ENCODE measurements around the gene CXCR2. TPM values are rescaled to one million over a fixed set of nuclear protein-coding genes. Genes with fewer than 3 reads are reported as not detected.
"Not testable (repeated sequence)": the region's sequence is repeated elsewhere in the genome, so short reads cannot be mapped to it uniquely, and the experiment has no call there.

CXCR2 gene
- total RNA-seq: not detected

DNA sequence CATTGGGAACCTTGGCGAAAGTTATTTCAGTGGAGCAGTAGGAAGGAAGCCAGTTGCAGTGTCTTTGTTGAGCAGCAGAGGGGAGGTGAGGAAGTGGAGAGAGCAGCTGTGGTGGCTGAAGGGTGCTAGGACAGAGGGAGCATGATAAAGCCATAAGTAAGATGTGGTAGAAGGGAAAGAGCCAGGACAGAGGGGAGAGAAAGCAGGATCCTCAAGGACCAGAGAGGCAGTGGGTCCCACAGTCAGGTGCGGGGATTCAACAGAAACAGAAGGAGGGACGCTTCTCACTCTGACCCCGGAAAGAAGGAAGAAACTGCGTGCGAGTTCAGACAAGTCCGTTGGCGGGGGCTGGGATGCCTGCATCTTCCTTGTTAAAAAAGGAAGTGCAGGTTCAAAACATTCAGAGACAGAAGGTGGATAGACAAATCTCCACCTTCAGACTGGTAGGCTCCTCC, at the start of gene CXCR2:
TSS of gene CXCR2 (plus strand) at position 403 of the 455 bp plus-strand sequence. CDS start 8,774 bp downstream, outside the sequence.
- DNase-seq: no peak
- Mint-ChIP-seq H3K4me3 (peak within 1 kb of the TSS; percentile 27), H3K36me3 (ENCODE audit: insufficient read depth) (no peaks in the 10 kb centered on the region), H3K9me3 (peaks cover 17% of the 10 kb centered on the region), H3K4me1 (ENCODE audit: low read depth) (peaks cover 5% of the 10 kb centered on the region), H3K27me3 (ENCODE audit: low read depth) (peaks cover 16% of the 10 kb centered on the region)
- no peak for ATAC-seq

DNA sequence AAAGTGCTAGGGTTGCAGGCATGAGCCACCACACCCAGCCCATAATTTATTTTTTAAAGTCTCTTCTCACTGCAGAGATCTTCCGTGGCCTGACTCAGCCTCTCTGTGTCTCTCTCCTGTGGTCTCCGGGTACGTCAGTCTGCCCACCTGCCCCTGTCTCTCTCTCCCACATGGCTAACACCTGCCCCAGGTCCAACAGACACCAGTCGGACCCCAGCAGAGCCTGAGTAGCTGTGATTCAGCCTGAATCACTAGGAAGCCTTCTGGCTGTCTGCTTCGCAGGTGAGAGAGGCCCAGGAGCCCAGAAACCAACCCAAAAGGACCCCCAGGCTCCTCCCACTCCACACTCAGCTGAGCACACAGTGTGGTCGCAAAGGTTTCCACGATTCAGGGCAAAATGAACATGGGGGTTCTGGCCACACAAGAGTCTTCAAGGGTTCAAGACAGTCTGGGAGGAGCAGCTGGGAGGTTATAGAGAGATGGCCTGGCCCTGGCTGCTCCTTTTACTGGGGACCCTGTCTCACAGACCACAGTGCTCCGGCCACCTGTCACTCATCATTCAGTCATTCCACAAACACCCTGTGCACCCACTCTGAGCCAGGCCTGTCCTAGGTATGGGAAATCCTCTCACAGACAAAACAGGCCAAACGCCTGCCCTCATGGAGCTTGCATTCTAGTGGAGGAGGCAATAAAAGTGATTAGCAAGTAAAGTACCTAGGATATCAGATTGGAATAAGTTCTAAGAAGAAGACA, 48.2 kb upstream of the CXCR2 start:
- Mint-ChIP-seq H3K4me3 (no peak overlapping the region), H3K9me3 (no peaks in the 10 kb centered on the region), H3K4me1 (ENCODE audit: low read depth) (no peaks in the 10 kb centered on the region), H3K27me3 (ENCODE audit: low read depth) (peaks cover 8% of the 10 kb centered on the region), H3K36me3 (ENCODE audit: insufficient read depth) (no peaks in the 10 kb centered on the region)
- DNase-seq: no peak
- no peak for ATAC-seq

DNA sequence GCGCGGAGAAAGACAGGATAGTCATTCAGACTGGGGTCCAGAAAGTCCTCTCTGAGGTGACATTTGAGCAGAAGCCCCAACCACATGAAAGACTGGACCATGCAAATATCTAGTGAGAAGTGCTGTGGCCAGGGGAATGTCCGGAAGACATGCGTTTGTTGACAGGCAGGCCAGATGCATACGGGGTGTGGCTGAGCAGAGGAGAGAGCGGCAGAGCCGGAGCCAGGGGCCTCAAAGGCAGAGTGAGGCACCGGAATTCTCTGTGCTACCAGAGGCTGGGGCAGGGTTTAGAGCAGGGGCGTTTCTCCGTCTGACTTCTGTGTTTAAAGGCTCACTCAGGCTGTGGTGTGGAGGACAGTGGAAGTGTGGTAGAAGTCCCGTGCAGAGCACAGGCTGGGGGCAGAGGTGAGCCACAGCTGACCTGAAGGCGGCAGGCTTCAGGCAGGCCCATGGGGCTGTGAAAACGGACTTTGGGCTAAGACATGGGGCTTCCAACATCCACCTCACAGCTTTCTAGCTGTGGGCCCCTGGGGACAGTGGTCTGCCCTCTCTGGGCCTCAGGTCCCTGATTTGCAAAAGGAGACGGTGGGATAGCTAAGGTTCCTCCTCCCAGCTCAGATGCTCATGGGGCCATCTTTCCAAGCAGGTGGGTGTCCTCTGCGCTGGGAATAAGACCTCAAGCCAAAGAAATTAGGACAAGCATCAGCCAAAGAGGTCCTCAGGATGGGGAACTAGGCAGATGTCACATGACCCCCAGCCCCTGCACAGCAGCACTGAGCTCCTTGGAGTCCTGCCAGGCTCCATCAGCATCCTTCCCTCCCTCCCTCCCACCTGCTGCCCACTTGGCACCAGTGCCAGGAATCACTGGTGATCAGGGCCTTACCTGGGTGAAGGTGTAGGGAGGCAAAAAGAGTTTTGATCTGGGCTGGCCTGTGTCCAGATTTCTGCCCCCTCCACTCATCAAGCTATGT, 45.6 kb upstream of the CXCR2 start:
- Mint-ChIP-seq H3K9me3 (no peaks in the 10 kb centered on the region), H3K4me1 (ENCODE audit: low read depth) (no peaks in the 10 kb centered on the region), H3K4me3 (no peak overlapping the region), H3K36me3 (ENCODE audit: insufficient read depth) (no peaks in the 10 kb centered on the region), H3K27me3 (ENCODE audit: low read depth) (peaks cover 4% of the 10 kb centered on the region)
- ATAC-seq: no peak
- no peak for DNase-seq

DNA sequence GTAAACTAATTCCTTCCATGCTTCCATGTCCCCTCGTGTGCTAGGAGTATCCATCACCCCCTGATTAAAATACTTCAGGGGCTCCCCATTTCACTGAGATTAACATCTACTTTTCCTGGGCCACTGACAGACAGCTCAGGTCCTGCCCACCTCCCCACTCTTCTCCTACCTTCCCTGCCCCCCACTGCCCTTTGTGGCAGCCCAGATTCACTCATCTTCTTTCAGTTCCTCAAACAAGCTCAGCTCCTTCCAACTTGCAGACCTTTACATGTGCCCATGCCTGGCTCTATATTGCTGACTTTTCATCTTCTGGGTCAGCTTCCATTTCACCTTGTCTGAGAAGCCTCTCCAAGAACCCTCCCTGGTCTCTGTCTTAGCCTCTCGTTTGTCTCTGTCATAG, 44.8 kb upstream of the CXCR2 start:
- H3K36me3 Mint-ChIP-seq (ENCODE audit: insufficient read depth): no peaks in the 10 kb centered on the region
- no peak overlapping the region for H3K4me3 Mint-ChIP-seq
- peaks cover 5% of the 10 kb centered on the region for H3K27me3 Mint-ChIP-seq (ENCODE audit: low read depth)
- DNase-seq: no peak
- no peak for ATAC-seq
- H3K4me1 Mint-ChIP-seq (ENCODE audit: low read depth): no peaks in the 10 kb centered on the region
- peaks cover 5% of the 10 kb centered on the region for H3K9me3 Mint-ChIP-seq

DNA sequence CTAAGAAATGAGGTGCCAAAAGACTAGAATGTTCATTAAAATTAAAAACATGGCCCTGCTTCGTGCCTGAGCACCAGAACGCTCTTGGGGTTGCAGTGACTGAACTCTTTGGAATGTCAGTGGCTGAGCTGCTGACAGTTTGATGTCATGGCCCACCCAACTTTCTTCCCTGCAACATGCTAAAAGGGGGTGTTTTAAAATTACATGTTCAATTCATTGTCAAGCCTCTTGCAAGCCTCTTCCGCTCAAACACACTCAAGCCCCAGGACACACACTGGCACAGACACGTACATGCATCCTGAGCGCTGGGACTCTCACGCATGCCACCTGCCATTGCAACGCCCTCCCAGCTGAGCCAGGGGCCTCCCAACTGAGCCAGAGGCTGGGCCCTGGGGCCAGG, 44.1 kb upstream of the CXCR2 start:
- H3K27me3 Mint-ChIP-seq (ENCODE audit: low read depth): peaks cover 5% of the 10 kb centered on the region
- no peak overlapping the region for H3K4me3 Mint-ChIP-seq
- DNase-seq (no peak), ATAC-seq (no peak)
- H3K9me3 Mint-ChIP-seq: peaks cover 12% of the 10 kb centered on the region
- no peaks in the 10 kb centered on the region for H3K4me1 Mint-ChIP-seq (ENCODE audit: low read depth)
- H3K36me3 Mint-ChIP-seq (ENCODE audit: insufficient read depth): no peaks in the 10 kb centered on the region

DNA sequence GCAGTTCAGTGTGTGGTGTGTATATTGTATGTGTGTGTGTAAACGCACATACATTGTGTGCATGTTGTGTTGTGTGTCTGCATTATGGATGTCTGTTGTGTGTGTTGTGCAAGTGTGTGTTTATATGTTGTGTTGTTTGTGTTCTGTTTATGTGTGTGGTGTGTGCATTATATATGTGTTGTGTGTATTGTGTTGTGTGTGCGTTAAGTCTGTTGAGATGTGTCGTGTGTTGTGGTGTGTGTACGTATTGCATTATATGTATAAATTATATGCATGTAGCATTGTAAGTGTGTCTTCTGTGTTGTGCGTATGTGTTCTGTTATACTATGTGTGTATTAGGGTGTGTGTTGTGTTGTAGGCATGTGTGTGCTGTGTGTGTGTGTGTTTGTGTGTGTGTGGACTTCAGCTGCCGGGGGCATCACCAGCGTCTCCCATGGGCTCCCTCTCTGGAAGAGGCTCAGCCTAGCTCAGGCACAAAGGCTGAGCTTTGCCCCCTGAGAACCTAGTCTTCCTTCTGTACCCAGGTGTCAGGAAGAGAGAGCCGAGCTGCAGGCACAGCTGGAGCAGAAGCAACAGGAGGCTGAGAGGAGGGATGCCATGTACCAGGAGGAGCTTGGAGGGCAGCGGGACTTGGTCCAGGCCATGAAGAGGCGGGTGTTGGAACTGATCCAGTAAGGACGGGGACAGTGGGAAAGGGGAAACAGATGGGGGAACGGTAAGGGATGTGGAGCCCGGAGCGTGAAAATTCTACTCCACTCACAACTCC, 43.1 kb upstream of the CXCR2 start:
- Mint-ChIP-seq H3K4me3 (no peak overlapping the region), H3K27me3 (ENCODE audit: low read depth) (peaks cover 5% of the 10 kb centered on the region), H3K4me1 (ENCODE audit: low read depth) (no peaks in the 10 kb centered on the region), H3K36me3 (ENCODE audit: insufficient read depth) (no peaks in the 10 kb centered on the region), H3K9me3 (peaks cover 12% of the 10 kb centered on the region)
- ATAC-seq (no peak), DNase-seq (no peak)

DNA sequence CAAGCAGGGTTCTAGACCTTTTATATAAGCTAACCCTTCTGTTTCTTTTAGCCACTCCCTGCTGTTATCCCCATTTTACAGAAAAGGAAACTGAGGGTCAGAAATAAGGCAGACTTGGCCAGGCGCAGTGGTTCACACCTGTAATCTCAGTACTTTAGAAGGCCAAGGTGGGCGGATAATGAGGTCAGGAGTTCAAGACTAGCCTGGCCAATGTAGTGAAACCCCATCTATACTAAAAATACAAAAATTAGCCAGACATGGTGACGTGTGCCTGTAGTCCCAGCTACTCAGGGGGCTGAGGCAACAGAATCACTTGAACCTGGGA, 42.5 kb upstream of the CXCR2 start:
- ATAC-seq (no peak), DNase-seq (no peak)
- peaks cover 5% of the 10 kb centered on the region for H3K27me3 Mint-ChIP-seq (ENCODE audit: low read depth)
- no peaks in the 10 kb centered on the region for H3K36me3 Mint-ChIP-seq (ENCODE audit: insufficient read depth)
- H3K4me3 Mint-ChIP-seq: no peak overlapping the region
- peaks cover 12% of the 10 kb centered on the region for H3K9me3 Mint-ChIP-seq
- no peaks in the 10 kb centered on the region for H3K4me1 Mint-ChIP-seq (ENCODE audit: low read depth)

DNA sequence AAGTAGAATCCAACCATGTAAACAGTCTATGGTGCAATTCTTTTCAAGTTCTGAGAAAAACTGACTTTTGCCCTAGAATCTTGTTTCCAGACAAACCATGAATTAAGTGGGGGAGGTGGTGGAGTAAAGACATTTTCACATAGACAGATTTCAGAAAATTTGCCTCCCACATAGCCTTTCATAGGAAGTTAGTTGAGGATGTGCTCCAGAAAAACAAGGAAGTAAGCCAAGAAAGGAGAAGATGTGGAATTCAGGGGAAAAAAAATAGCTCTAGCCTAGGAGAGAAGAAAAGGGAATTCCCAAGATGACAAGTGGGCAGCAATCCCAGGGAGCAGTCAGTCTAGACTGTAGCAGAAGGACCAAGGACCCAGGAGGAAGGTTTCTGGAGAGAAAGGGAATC, 39.4 kb upstream of the CXCR2 start:
- ATAC-seq (no peak), DNase-seq (no peak)
- Mint-ChIP-seq H3K4me3 (no peak overlapping the region), H3K4me1 (ENCODE audit: low read depth) (no peaks in the 10 kb centered on the region), H3K27me3 (ENCODE audit: low read depth) (peaks cover 3% of the 10 kb centered on the region), H3K9me3 (peaks cover 12% of the 10 kb centered on the region), H3K36me3 (ENCODE audit: insufficient read depth) (no peaks in the 10 kb centered on the region)

DNA sequence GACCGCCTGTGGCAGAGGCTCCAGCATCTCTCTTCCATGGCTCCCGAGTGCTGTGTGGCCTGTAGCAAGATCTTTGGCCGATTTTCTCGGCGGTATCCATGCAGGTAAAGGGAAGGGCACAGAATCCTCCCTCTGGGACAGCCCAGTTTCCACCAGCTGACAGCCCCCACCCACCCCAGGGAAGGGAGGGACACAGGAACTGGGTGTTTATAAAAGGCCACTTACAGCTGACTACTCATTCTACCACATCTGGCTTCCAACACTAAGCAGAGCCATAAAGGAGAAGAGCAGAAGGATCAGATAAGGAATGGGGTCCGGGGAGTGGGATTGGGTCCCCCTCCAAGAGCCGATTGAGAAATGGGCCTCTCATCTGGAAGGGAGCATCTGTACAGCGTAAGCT, 36.6 kb upstream of the CXCR2 start:
- H3K9me3 Mint-ChIP-seq: peaks cover 12% of the 10 kb centered on the region
- H3K27me3 Mint-ChIP-seq (ENCODE audit: low read depth): peaks cover 3% of the 10 kb centered on the region
- H3K36me3 Mint-ChIP-seq (ENCODE audit: insufficient read depth): no peaks in the 10 kb centered on the region
- H3K4me3 Mint-ChIP-seq: no peak overlapping the region
- ATAC-seq (no peak), DNase-seq (no peak)
- H3K4me1 Mint-ChIP-seq (ENCODE audit: low read depth): no peaks in the 10 kb centered on the region

DNA sequence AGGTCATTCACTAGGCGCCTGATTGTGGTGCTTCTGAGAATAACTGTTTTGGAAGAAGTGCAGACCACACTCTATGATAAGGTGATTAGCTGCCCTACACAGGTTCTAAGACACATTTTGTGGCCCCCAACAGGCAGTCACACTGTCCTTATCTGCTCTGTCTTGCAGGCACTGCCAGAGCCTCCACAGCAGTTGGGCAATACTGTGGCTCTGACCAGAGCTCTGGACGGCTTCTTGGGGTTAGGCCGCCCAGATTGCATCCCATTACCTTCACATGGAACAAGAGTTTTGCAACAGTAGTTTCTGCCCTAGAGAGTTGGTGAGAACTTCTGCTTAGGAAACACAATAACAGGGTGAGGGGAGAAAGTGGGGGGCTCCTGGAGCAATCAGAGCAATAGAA, 34.1 kb upstream of the CXCR2 start:
- Mint-ChIP-seq H3K27me3 (ENCODE audit: low read depth) (no peaks in the 10 kb centered on the region), H3K9me3 (no peaks in the 10 kb centered on the region), H3K4me3 (no peak overlapping the region), H3K36me3 (ENCODE audit: insufficient read depth) (no peaks in the 10 kb centered on the region), H3K4me1 (ENCODE audit: low read depth) (no peaks in the 10 kb centered on the region)
- DNase-seq (no peak), ATAC-seq (no peak)

DNA sequence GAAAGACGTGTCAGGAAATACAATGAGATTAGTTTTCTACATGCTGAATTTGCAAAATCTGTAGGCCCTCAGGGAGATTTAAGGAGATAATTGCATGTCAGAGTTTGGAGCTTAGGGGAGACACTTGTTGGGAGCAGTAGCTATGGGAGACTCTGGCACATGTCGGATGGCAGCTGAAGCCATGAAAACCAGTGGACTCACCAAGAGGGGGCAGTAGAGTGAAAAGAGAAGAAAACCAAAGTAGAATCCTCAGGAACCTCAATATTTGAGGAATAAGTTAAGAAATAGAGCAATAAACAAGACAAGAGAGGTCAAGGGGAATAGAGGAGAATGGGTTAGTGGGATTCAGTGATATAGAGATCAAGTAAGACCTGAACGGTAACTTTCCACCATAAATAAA, 31.9 kb upstream of the CXCR2 start:
- ATAC-seq: no peak
- Mint-ChIP-seq H3K4me3 (no peak overlapping the region), H3K9me3 (no peaks in the 10 kb centered on the region), H3K27me3 (ENCODE audit: low read depth) (no peaks in the 10 kb centered on the region), H3K4me1 (ENCODE audit: low read depth) (no peaks in the 10 kb centered on the region), H3K36me3 (ENCODE audit: insufficient read depth) (no peaks in the 10 kb centered on the region)
- DNase-seq: no peak

DNA sequence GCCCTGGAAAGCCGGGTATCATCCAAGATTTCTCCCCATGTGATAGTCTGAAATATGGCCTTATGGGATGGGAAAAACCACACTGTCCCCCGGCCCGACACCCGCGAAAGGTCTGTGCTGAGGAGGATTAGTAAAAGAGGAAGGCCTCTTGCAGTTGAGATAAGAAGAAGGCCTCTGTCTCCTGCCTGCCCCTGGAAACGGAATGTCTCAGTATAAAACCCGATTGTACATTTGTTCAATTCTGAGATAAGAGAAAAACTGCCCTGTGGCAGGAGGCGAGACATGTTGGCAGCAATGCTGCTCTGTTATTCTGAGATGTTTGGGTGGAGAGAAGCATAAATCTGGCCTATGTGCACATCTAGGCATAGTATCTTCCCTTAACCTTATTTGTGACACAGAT, 30.0 kb upstream of the CXCR2 start:
- no peaks in the 10 kb centered on the region for H3K9me3 Mint-ChIP-seq
- no peak for ATAC-seq
- DNase-seq: no peak
- H3K4me3 Mint-ChIP-seq: no peak overlapping the region
- H3K36me3 Mint-ChIP-seq (ENCODE audit: insufficient read depth): no peaks in the 10 kb centered on the region
- no peaks in the 10 kb centered on the region for H3K4me1 Mint-ChIP-seq (ENCODE audit: low read depth)
- peaks cover 4% of the 10 kb centered on the region for H3K27me3 Mint-ChIP-seq (ENCODE audit: low read depth)

DNA sequence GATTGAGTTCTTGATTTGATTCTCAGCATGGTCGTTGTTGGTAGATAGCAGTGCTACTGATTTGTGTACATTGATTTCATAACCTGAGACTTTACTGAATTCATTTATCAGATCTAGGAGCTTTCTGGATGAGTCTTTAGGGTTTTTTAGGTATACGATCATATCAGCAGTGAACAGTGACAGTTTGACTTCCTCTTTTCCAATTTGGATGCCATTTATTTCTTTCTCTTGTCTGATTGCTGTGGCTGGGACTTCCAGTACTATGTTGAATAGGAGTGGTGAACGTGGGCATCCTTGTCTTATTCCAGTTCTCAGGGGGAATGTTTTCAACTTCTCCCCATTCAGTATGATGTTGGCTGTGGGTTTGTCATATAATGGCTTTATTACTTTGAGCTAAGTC, 27.9 kb upstream of the CXCR2 start:
- DNase-seq (no peak), ATAC-seq (no peak)
- Mint-ChIP-seq H3K27me3 (ENCODE audit: low read depth) (peaks cover 5% of the 10 kb centered on the region), H3K36me3 (ENCODE audit: insufficient read depth) (no peaks in the 10 kb centered on the region), H3K4me3 (no peak overlapping the region), H3K4me1 (ENCODE audit: low read depth) (no peaks in the 10 kb centered on the region), H3K9me3 (no peaks in the 10 kb centered on the region)

DNA sequence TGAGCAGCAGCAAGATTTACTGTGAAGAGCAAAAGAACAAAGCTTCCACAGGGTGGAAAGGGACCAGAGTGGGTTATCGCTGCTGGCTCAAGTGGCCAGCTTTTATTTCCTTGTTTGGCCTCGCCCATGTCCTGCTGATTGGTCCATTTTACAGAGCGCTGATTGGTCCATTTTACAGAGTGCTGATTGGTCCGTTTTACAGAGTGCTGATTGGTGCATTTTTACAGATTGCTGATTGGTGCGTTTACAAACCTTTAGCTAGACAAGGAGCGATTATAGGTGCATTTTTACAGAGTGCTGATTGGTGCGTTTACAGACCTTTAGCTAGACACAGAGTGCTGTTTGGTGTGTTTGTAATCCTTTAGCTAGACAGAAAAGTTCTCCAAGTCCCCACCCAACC, 17.0 kb upstream of the CXCR2 start:
- not testable (repeated sequence) for H3K4me3 Mint-ChIP-seq; H3K36me3 Mint-ChIP-seq (ENCODE audit: insufficient read depth); H3K9me3 Mint-ChIP-seq; DNase-seq; H3K4me1 Mint-ChIP-seq (ENCODE audit: low read depth); ATAC-seq
- H3K27me3 Mint-ChIP-seq (ENCODE audit: low read depth): peaks cover 45% of the 10 kb centered on the region
